Right ventricle myocardium superior (tissue), 1 donor: ENCODE results near the gene TALDO1. TPM values are rescaled to one million over a fixed set of nuclear protein-coding genes. Genes with fewer than 3 reads are reported as not detected.
A peak's percentile ranks its signal among the peaks of the same experiment; 100 is the strongest.

Experiments used
- ATAC-seq: fragments of 200-7000 bp; cut with Tn5 transposase; one replicate; pipeline ENCODE4 v1.9.1; 2020; ENCODE audit warnings: mild to moderate bottlenecking; ENCODE audit not compliant: poor library complexity
- DNase-seq: peaks from one replicate; pipeline ENCODE4 v3.0.0-alpha.2; 2020
- intact Hi-C: fragments of 100-400 bp; cut with DNase I; formaldehyde crosslinking; loops from one replicate; pipeline ENCODE4 v1.11.2; 2022
- total RNA-seq: library from RNA; stranded (reverse); fragmentation: NEBNext Ultra II Directional; extraction: Animal tissue kit (Norgen Biotek cat#: 25700); gene quantifications from one replicate; pipeline ENCODE4 v1.2.1, GENCODE V29; 2021
- donor health status: DM: no; HTN: yes; CAD: no; lungs with severe emphysema.

Gene TALDO1
- total RNA-seq, 1 donor from 2014 or later: 90.1 TPM

DNA sequence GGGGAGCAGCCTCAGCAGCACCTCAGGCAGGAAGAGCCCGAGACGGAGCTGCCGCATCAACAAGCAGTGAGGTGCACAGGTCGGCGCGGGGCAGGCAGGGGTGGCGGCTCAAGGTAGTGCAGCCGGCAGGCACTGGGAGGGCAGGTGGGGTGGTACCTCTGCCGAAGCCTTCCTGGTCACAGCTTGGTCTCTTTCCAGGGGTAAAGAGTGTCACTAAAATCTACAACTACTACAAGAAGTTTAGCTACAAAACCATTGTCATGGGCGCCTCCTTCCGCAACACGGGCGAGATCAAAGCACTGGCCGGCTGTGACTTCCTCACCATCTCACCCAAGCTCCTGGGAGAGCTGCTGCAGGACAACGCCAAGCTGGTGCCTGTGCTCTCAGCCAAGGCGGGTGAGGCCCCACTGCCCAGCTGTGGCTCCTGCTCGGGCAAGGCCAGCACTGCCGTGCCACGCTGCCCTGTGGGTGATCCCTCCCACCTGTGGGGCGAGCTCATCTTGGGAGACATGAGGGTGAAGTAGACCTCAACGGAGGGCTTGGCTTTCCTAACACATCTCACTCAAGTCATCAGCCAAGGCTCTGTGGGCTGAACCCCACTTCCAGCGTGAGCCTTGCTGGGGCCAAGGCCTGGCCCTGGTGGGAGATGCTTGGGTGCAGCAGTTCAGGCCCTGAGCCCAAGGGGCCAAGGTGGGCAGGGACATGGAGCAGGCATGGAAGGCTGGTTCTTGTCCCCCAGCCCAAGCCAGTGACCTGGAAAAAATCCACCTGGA, 16.5 kb downstream of the TALDO1 start:
- no peak for DNase-seq
- no peak for ATAC-seq
- intact Hi-C loops: no loop called here

DNA sequence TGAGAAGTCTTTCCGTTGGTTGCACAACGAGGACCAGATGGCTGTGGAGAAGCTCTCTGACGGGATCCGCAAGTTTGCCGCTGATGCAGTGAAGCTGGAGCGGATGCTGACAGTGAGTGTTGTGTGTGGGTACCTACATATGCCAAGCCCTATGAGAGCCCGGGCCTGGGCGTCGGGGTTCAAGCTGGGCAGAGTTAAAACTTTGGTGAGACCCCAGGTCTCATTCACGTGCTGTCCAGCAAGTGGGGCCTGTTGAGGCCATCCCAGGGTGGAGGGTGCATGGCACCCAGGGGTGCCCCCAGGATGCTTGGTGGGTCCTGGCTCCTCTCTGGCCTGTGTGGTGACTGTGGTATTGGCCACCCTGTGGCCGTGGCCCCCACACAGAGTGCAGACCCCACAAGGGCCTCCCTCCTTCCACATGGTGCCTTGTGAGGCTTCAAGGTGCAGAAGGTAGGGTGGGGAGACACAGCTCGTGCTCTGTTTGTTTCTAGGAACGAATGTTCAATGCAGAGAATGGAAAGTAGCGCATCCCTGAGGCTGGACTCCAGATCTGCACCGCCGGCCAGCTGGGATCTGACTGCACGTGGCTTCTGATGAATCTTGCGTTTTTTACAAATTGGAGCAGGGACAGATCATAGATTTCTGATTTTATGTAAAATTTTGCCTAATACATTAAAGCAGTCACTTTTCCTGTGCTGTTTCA, 17.2 kb downstream of the TALDO1 start:
- no peak for ATAC-seq
- intact Hi-C loops: no loop called here
- no peak for DNase-seq

DNA sequence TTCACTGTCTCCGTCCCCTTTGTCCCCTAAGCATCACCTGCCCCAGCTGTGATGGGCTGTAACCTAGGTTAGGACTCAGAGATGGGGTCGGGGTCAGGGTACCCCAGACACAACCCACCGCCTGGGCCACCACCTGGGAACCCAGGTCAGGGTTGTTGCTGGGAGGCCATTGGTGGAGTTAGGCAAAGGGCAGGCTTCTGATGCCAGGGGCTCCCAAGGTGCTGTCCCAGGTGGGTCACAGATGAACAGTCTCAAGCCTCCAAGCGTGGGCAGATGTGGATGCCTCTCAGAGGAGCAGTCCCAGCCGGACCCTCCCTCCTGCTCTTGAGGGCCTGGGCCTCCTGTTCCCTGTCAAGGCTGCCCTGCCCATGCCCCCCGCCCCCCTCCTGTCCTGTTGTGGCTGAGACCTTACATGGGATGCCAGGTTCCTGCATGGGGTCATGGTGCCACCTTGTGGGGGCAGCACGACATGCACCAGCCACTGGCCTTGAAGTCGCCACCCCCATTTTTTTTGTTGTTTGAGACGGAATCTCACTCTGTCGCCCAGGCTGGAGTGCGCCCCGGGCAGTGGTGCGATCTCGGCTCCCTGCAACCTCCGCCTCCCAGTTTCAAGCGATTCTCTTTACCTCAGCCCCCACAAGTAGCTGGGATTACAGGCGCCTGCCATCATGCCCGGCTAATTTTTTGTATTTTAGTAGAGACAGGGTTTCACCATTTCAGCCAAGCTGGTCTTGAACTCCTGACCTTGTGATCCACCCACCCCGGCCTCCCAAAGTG, 17.9 kb downstream of the TALDO1 start:
- peak; percentile 67 for ATAC-seq
- intact Hi-C loops: no loop called here

DNA sequence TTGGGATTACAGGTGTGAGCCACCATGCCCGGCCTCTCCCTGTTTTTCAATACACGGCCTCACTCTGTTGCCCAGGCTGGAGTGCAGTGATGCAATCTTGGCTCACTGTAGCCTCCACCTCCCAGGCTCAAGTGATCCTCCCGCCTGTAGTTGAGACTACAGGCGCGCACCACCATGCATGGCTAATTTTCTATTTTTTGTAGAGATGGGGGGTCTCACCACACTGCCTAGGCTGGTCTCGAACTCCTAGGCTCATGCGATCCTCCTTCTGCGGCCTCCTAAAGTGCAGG, 18.5 kb downstream of the TALDO1 start:
- no peak for ATAC-seq
- intact Hi-C loops: no loop called here
- no peak for DNase-seq

More for the DNA sequence above, 17.9 kb downstream of the TALDO1 start:
- peak; percentile 69 for DNase-seq

DNA sequence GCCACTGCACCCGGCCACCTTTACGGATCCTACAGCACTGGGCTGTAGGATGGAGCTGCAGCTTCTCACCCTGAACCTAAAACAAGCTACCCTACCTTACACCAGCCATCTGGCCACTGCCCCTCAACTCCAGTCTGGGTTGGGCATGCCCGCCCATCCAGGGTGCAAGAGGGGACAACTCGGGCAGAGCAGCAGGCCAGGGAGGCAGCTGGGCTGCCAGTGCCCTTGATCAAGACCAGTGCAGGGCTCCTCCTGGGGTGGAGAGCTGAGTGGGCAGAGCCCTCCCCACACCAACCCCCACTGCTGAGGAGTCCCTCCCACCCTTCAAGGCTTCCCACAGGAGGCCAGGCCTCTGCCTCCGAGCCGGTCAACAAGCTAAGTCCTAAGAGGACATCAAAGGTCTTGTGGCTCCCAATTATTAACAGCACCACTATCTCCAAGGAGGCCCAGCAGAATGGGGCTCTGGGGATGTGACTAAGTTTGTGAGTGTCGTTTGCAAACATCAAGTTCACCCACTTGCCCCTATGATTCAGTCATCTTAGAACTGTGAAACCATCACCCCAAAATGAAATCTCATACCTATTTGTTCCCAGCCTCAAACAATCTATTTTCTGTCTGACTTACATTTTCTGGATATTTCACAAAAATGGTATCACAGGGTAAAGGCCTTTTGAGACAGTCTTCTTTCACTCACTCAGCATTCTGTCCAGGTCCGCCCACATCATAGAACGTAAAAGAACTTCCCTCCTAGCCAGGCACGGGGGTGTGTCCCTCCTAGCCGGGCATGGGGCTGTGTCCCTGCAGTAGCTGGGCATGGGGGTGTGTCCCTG, 19.1 kb downstream of the TALDO1 start:
- no peak for DNase-seq
- intact Hi-C loops: no loop called here
- ATAC-seq: no peak

DNA sequence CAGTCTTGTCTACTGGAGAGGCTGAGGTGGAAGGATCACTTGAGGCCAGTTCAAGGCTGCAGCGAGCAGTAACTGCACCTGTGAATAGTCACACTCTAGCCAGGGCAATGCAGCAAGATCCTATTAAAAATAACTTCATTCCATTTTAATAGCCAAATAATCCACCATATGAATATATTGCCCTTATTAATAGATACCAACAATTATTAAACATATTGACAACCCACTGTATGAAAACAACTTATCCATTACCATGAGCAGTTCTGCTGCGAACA, 19.6 kb downstream of the TALDO1 start:
- intact Hi-C loops: no loop called here
- no peak for ATAC-seq

DNA sequence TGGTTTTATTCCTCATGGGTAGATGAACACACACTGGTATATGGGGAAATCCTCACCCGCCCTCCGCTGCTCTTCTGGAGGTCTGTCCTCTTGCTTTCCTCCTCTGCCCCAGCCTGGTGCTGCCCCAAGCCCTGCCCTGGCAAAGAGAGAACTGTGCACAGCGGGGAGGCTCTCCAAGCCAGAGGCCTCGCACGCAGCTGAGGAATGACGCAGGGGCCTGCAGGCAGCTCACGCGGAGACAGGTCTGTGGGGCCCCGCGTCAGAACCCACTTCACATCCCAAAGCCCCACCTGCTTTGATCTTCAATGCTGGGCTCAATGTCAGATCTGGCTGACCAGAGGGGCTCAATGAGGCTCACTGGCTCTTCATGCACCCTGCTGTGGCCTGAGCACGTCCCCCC, 20.0 kb downstream of the TALDO1 start:
- DNase-seq (no peak), ATAC-seq (no peak)
- intact Hi-C loops: no loop called here

More for the DNA sequence above, 19.6 kb downstream of the TALDO1 start:
- no peak for DNase-seq

DNA sequence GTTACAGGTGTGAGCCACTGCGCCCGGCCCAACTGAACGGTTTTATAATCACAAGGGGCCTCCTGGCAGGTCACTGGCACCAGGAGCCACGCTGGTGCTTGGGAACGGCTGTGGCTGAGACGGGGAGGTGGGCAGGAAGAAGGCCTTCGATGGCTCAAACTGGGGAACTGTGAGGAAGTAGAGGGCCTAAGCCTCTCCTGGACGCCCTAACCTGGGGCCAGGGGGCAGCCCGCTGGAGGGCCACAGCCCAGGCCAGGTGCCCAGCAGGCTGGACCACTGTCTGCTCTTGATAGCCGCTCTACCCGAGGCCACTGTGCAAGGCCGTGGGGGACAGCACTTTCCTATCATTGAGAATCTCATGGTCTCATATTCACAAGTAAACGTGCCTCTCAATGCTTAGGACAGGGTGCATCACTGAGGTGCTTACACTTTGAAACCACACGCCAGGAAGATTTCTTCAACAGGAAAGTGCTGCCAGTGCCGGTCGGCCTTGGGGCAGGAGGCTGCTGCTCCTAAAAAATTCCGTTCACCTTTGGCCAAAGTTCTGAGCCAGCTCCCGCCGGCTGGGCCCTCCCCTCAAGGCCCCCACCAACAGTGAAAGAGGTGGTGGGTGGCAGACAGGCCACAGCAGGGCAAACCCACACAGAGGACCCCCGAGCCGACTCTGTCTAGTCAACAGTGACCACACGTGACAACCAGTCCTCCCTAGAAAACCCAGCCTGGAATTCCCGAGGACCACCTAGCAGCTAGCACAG, 22.8 kb downstream of the TALDO1 start:
- no peak for DNase-seq
- intact Hi-C loops: no loop called here
- no peak for ATAC-seq

DNA sequence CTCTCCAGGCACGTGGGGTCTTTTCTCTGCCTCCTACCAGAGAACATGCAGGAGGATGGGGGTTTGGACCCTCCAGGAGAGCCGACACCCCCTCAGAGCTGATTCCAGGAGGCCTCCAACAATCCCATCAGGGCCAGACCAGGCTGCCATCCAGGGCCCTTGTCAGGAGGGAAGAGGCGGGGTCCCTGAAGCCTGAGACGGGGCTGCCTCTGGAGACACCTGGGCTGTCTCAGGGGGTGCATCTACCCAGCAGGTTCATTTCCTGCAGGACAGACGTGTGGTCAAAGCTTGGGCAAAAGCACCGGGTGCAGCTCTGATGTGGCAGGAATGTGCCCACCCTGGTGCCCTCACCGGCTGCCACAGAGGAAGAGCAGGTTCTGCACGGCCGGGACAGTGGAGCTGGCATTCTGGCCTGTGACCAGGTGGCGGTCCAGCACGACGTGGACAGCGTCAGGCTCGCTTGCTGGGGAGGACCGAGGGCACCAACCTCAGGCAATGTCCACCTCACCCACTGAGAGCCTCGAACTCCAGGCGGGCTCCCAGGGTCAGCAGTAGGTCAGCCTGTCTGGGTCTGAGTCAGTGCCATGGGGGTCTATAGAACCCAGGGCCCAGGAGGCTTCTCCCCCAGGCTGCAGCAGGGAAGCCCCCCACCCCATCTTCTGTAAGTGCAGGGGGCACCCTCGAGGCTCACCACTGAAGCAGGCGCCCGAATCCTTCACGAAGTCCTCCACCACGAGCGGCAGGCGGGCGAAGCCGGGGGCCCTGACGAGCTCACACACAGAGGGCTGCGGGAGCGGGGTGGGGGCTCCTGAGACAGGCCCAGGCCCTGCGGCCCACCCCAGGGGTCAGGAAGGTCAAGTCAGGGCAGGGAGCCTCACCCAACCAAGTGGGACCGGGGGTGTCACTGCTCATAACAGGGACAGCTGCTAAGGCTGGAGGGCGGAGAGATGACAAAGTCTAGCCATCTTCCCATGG, 23.7 kb downstream of the TALDO1 start:
- ATAC-seq: no peak
- intact Hi-C loops: no loop called here
- DNase-seq: no peak

DNA sequence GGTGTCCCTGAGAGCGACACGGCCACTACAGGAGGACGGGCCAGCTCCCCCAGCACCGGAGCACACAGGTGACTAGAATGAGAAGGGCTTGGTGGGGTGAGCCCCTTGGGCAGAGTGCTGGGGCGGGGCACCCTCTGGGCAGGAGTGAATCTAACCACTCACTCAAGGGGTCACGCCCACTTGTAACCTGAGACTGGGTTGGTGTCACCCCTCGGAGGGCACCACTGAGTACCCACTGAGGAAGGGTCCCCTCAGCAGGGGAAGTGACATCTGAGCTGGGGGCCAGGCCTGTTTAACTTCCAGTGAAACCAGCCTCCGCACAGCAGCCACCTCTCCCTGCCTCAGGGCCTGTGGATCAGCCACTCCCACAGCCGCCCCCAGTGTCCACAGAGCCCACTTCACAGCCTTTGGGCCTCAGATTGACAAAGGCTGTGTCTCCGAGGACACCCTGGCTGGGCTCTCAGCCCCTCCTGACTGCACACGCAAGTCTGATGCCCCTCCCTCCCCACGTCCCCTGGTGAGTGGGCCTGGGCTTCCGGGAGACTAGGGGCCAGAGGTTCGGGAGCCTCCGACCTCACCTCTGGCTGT, 24.4 kb downstream of the TALDO1 start:
- ATAC-seq: no peak
- intact Hi-C loops: no loop called here
- no peak for DNase-seq

DNA sequence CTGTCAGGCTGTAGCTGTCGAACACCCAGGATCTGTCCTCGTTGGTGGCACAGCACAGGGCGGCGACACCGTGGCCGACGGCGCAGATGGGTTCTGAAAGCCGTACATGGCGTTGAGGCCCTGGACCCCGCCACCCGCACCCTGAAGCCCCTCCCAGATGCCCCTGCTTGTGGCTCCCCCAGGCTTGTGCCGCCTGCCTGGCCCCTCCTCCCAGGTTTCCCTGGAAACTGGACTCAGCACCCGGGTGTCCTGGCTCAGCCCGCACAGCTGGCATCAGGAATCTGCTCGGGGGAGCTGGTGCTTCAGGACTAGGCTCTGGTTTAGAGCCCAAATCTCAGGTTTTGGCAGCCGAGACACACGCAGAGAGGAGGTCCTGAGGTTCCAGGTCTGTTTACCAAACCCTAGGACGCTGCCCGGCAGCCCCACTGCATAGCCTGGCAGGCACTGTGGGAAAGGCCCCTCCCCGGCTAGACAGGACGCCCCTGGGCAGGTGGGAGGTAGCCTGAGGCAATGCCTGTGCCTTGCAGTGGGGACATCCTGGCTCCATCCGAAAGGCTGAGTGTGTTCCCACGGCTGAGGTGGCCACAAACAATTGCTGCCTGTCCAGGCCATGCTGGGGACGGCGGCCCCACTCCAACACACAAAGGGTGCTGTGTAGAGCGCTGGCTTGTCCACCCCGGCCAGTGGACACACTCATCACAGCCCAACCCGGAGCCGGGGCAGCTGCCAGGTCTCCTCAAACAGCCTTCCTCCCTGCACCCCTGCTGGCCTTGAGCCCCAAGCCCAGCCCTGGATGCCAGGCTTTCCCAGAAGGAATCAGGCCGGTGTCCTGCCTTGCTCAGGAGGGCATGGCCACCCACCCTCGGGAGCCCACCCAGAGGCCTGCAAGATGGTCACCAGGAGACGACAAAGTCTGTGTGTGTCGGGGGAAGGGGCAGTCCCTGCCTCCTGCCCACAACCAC, 25.4 kb downstream of the TALDO1 start:
- DNase-seq (no peak), ATAC-seq (no peak)
- intact Hi-C loops: no loop called here

DNA sequence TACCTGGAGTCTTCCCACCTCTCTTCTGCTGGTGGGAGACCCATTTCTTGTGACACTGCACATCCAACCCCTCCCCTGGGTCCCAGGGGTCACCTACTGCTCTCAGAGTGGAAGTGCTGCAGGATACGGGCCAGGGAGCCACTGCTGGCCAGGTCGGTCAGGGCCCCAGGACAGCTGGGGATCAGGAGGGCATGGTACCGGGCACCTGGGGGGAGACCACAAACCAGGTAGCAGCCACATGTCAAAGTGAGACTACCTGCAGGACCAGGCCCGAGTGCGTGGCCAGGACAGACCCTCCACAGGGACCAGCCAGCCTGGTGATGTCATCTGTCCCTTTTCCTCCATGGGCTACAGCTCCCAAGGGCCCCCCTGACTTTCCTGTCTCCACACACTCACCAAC, 26.2 kb downstream of the TALDO1 start:
- intact Hi-C loops: no loop called here
- no peak for DNase-seq
- no peak for ATAC-seq

DNA sequence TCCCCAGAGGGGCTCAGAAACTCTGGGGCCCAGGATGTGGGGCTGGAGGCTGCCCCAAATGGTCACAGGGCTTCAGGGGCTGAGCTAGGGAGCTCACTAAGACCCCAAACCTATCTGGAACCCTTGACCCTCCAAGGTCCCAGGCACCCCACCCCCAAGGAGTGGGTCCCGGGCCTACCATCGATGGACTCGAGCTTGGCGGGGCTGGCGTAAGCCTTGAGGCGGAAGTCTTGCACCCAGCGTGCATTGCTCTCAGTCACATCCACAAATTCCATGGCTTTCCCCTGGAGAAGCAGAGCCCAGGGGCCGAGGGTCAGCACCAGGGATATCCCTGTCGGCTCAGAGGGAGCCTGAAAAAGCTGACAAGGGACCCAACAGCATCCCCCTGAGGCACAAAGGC, 26.6 kb downstream of the TALDO1 start:
- intact Hi-C loops: no loop called here
- ATAC-seq (no peak), DNase-seq (no peak)

DNA sequence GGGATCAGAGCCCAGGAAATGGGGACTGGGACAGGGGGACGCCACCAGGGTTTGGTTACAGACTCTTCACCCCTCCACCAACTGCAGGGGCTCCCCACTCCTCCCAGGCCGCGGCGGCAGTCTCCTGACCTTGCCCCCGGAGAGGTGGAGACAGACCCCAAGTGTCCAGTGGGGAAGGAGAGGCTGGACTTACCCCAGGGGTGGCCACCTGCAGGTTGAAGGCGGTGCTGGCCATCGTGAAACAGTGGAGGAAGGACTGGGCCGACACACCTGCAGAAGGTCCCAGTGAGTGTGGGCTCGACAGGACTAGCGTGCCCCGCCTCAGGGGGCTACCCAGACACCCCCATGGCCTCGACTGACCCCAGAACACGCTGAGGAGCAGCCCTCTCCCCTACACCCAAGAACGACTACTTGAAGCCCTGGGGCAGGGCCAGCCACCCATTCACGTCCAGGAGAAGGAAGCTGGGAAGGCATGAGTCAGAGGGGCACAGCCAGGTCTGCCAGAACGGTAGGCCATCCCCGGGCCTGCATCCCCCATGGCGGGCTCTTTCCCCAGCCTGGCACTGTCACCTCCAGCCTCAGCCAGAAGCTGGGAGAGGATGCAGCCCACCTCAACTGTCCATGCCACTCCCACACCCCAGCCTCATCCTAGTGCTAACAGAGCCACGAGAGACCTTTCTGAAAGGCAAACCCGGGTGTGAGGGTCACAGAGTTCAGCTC, 27.8 kb downstream of the TALDO1 start:
- intact Hi-C loops: no loop called here
- no peak for ATAC-seq
- DNase-seq: no peak

DNA sequence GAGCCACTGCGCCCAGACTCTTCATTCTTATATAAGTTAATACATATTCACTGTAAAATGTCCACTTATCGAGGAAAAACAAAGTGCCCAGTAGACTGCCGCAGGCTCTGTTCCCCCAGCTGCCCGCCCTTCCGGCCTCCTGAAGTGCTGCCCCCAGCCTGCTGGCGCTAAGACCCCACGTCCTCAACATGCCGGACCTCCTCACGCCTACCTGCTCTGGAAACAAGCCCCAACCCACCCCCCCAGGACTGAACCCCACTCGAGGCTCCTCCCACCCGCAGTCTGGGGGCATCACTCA, 28.9 kb downstream of the TALDO1 start:
- no peak for DNase-seq
- intact Hi-C loops: no loop called here
- no peak for ATAC-seq
